PC-3 (cell line): Measurements from ENCODE around the gene COL4A5. TPM values are rescaled to one million over a fixed set of nuclear protein-coding genes. Genes with fewer than 3 reads are reported as not detected.

ENCODE experiments used
- ATAC-seq: fragments of 200-7000 bp; cut with Tn5 transposase; 2 replicates; pipeline ENCODE4 v1.9.1; 2020; ENCODE audit warnings: mild to moderate bottlenecking, moderate library complexity
- BruUV-seq: library from RNA; stranded (reverse); fragments of 400-500 nt; replicated peaks from 2 replicates; lab custom pipeline; 2021; lab: Mats Ljungman, UMichigan
- CTCF ChIA-PET: fragments of 300-600 bp; sonication (Branson Sonifier 250); formaldehyde crosslinking; loops from one replicate; lab custom pipeline; 2022; ENCODE audit warnings: antibody characterized with exemption; lab: Charles Lee
- POLR2A ChIA-PET: fragments of 300-600 bp; sonication (Branson Sonifier 250); formaldehyde crosslinking; loops from one replicate; lab custom pipeline; 2022; ENCODE audit warnings: antibody characterized with exemption; ENCODE audit not compliant: unreplicated experiment; lab: Charles Lee
- DNase-seq: peaks from one replicate; pipeline ENCODE4 v3.0.0-alpha.2; 2015
- H2AFZ ChIP-seq: fragments of 300-600 bp; sonication (generic); 2 replicates; pipeline ENCODE4 v1.6.0; 2016; ENCODE audit warnings: antibody characterized with exemption, low read length
- H3F3A ChIP-seq: fragments of 300-600 bp; sonication (generic); one replicate; pipeline ENCODE4 v1.6.0; 2017; ENCODE audit warnings: antibody characterized with exemption, low read length, control low read depth, mild to moderate bottlenecking; ENCODE audit not compliant: unreplicated experiment
- H3K27ac ChIP-seq: fragments of 300-600 bp; sonication (generic); 2 replicates; pipeline ENCODE4 v1.5.1; 2016; ENCODE audit warnings: mild to moderate bottlenecking, low read length
- H3K27me3 ChIP-seq: fragments of 300-600 bp; sonication (generic); 2 replicates; pipeline ENCODE4 v1.6.1; 2016; ENCODE audit warnings: low read length, mixed read lengths
- H3K36me3 ChIP-seq: fragments of 300-600 bp; sonication (generic); 2 replicates; pipeline ENCODE4 v1.6.1; 2016; ENCODE audit warnings: low read depth, mixed run types, low read length, mixed read lengths
- H3K4me1 ChIP-seq: fragments of 300-600 bp; sonication (generic); 2 replicates; pipeline ENCODE4 v1.5.1; 2016; ENCODE audit warnings: low read length; ENCODE audit not compliant: insufficient read depth
- H3K4me2 ChIP-seq: fragments of 300-600 bp; sonication (generic); 2 replicates; pipeline ENCODE4 v1.6.0; 2016; ENCODE audit warnings: low read length
- H3K4me3 ChIP-seq: fragments of 300-600 bp; sonication (generic); 2 replicates; pipeline ENCODE4 v1.5.1; 2016; ENCODE audit warnings: mild to moderate bottlenecking, low read length, mixed read lengths
- H3K79me2 ChIP-seq: fragments of 300-600 bp; sonication (generic); 2 replicates; pipeline ENCODE4 v1.6.1; 2017; ENCODE audit warnings: low read length, mixed read lengths
- H3K9ac ChIP-seq: fragments of 300-600 bp; sonication (generic); 2 replicates; pipeline ENCODE4 v1.6.0; 2016; ENCODE audit warnings: mild to moderate bottlenecking, low read length
- H3K9me2 ChIP-seq: fragments of 300-600 bp; sonication (generic); replicated peaks from 2 replicates; pipeline ENCODE4 v1.6.1; 2016; ENCODE audit warnings: mixed run types, low read length, mixed read lengths
- H3K9me3 ChIP-seq: fragments of 300-600 bp; sonication (generic); 2 replicates; pipeline ENCODE4 v1.6.1; 2016; ENCODE audit warnings: low read length, mixed read lengths
- H4K20me1 ChIP-seq: fragments of 300-600 bp; sonication (generic); 2 replicates; pipeline ENCODE4 v1.6.1; 2016; ENCODE audit warnings: low read length, mixed read lengths
- CTCF ChIP-seq: fragments of 300-600 bp; sonication (generic); conservative IDR thresholded peaks from 2 replicates; pipeline ENCODE4 v1.5.1; 2017; ENCODE audit warnings: antibody characterized with exemption, low read depth, mild to moderate bottlenecking, low read length
- EZH2 ChIP-seq: fragments of 300-600 bp; sonication (generic); IDR thresholded peaks from one replicate; pipeline ENCODE4 v1.6.1; 2017; ENCODE audit warnings: antibody characterized with exemption, mild to moderate bottlenecking, low read length; ENCODE audit not compliant: unreplicated experiment
- EZH2phosphoT487 ChIP-seq: fragments of 300-600 bp; sonication (generic); IDR thresholded peaks from 2 replicates; pipeline ENCODE4 v1.6.1; 2018; ENCODE audit warnings: mild to moderate bottlenecking, antibody characterized with exemption, low read length, borderline replicate concordance
- intact Hi-C: fragments of 100-400 bp; cut with micrococcal nuclease; formaldehyde crosslinking; loops from 2 replicates; pipeline ENCODE4 v1.9.0; 2023
- total RNA-seq: library from RNA; depleted of rRNA; stranded (reverse); fragments of >200 nt; gene quantifications from 2 replicates; pipeline ENCODE4 v1.2.3, GENCODE V29; 2014

Gene COL4A5
- total RNA-seq, 1 experiment from 2014 or later: 30.0 TPM

- peaks cover 55% of the 10 kb centered on the region for H3K79me2 ChIP-seq
- intact Hi-C loops: loop anchor here (1.0 to 10.0 kb wide), 3 partner anchors 25 to 215 kb away; no protein-coding TSS in a partner anchor
- POLR2A ChIA-PET: no interaction called here
Measured at GRCh38 chrX:108439961-108440696, 491 bp downstream of the COL4A5 start.

DNA sequence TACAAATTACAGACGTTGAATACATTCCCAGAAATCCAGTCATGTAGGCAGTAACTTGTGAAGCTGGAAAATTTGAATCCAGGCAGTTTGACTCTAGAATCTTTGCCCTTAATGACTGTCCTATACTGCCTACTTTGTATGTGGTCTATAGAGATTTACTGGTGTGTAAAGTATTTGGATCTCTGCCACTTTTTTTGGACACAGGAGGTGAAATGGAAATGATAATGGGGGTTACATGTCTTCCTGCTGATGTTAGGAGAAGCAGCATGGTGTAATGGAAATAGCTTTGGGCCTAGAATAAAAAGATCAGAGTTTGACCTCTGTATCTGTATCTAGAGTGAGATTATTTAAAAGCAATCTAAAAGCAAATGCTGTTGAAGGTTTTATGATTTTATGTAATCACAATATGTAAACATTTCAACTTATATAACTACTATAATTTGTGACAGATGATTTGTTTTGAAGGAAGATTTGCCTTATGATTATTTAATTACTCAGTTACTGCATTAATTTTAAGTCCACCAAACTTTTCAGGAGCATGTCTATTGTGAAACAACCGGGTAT, 3.3 kb downstream of the COL4A5 start:
- no peaks in the 10 kb centered on the region for H3F3A ChIP-seq
- no peak overlapping the region for H3K27ac ChIP-seq
- H2AFZ ChIP-seq: no peak overlapping the region
- ChIA-PET CTCF (no interaction called here), POLR2A (interaction anchor here (0.6 kb wide), 1 partner anchor 41 kb away, joined by 3 read pairs; no protein-coding TSS in a partner anchor)
- TF ChIP-seq EZH2 (no peak), CTCF (no peak), EZH2phosphoT487 (no peak)
- H3K9ac ChIP-seq: no peak overlapping the region
- peaks cover 4% of the 10 kb centered on the region; the same call in 1 of the 2 replicates for H4K20me1 ChIP-seq
- DNase-seq (no peak), ATAC-seq (no peak)
- intact Hi-C loops: loop anchor here (5.0 to 10.0 kb wide), 2 partner anchors 94 to 218 kb away; no protein-coding TSS in a partner anchor
- H3K27me3 ChIP-seq: no peaks in the 10 kb centered on the region
- H3K4me2 ChIP-seq: peak overlapping the region; percentile 100
- H3K9me2 ChIP-seq: no peaks in the 10 kb centered on the region
- H3K9me3 ChIP-seq: no peaks in the 10 kb centered on the region
- H3K36me3 ChIP-seq: peaks cover 9% of the 10 kb centered on the region
- BruUV-seq: no TSS peak
- H3K4me1 ChIP-seq: peaks cover 34% of the 10 kb centered on the region
- H3K79me2 ChIP-seq: peaks cover 79% of the 10 kb centered on the region
- H3K4me3 ChIP-seq: peak overlapping the region; percentile 87

More at GRCh38 chrX:108439961-108440696, 491 bp downstream of the COL4A5 start:
- ATAC-seq: peak; percentile 32
- no peaks in the 10 kb centered on the region for H3K27me3 ChIP-seq
- no peaks in the 10 kb centered on the region for H3K9me3 ChIP-seq
- CTCF ChIA-PET: no interaction called here
- H3K9ac ChIP-seq: peak overlapping the region; percentile 91
- no peaks in the 10 kb centered on the region for H3K9me2 ChIP-seq
- no peak for DNase-seq
- peaks cover 8% of the 10 kb centered on the region for H3K36me3 ChIP-seq
- TF ChIP-seq EZH2 (no peak), CTCF (no peak)
- H2AFZ ChIP-seq: peak overlapping the region; percentile 86
- peak overlapping the region; percentile 65 for H3K27ac ChIP-seq
- TSS peak; percentile 68 for BruUV-seq
- peak overlapping the region; percentile 87 for H3K4me3 ChIP-seq
- H3K4me1 ChIP-seq: peaks cover 23% of the 10 kb centered on the region
- peaks cover 4% of the 10 kb centered on the region; the same call in 1 of the 2 replicates for H4K20me1 ChIP-seq
- H3F3A ChIP-seq: no peaks in the 10 kb centered on the region
- H3K4me2 ChIP-seq: peak overlapping the region; percentile 100
